Measurements from ENCODE around the gene SPATA31D4. TPM values are rescaled to one million over a fixed set of nuclear protein-coding genes. Genes with fewer than 3 reads are reported as not detected.
"Not testable (repeated sequence)": the region's sequence is repeated elsewhere in the genome, so short reads cannot be mapped to it uniquely, and the experiment has no call there.

Gene SPATA31D4
- total RNA-seq, 1 experiment from 2014 or later, result not detected

GRCh38 chr9:81902626-81903025, 25.6 kb upstream of the SPATA31D4 start:
- ChIA-PET CTCF (interaction anchor here (0.5 kb wide), 1 partner anchor 57 kb away, joined by 3 read pairs; no protein-coding TSS in a partner anchor), POLR2A (interaction anchor here (0.6 to 1.6 kb wide), 7 partner anchors 9 to 1422 kb away, joined by 3 to 4 read pairs (median 4); no protein-coding TSS in a partner anchor)
- H3K9me3 Mint-ChIP-seq (ENCODE audit: unreplicated experiment), result no peaks in the 10 kb centered on the region
- intact Hi-C loops (cut with micrococcal nuclease), result no loop called here
- no peak for TF ChIP-seq CTCF (IDR thresholded peaks at IDR 0.05; ENCODE audit: unreplicated experiment)
- H3K4me3 Mint-ChIP-seq (ENCODE audit: unreplicated experiment), result no peak overlapping the region
- H3K27me3 Mint-ChIP-seq (ENCODE audit: insufficient read depth, unreplicated experiment), result no peaks in the 10 kb centered on the region
- no TSS peak for BruUV-seq (replicated peaks)
- peak overlapping the region; percentile 69 for H3K27ac Mint-ChIP-seq (ENCODE audit: low read depth, unreplicated experiment)
- peaks cover 41% of the 10 kb centered on the region for H3K4me1 Mint-ChIP-seq (ENCODE audit: insufficient read depth, unreplicated experiment)
- no peaks in the 10 kb centered on the region for H3K36me3 Mint-ChIP-seq (ENCODE audit: insufficient read depth, unreplicated experiment)
- DNase-seq (ENCODE audit: unreplicated experiment), result peak; percentile 84

GRCh38 chr9:81906671-81907070, 21.6 kb upstream of the SPATA31D4 start:
- peak overlapping the region; percentile 84 for H3K27ac Mint-ChIP-seq (ENCODE audit: low read depth, unreplicated experiment)
- POLR2A ChIA-PET, result interaction anchor here (0.5 to 1.3 kb wide), 6 partner anchors 24 to 682 kb away, joined by 3 to 4 read pairs (median 3); partner anchors contain the start of gene TLE1
- peak; percentile 85 for DNase-seq (ENCODE audit: unreplicated experiment)
- peaks cover 37% of the 10 kb centered on the region for H3K4me1 Mint-ChIP-seq (ENCODE audit: insufficient read depth, unreplicated experiment)
- CTCF ChIA-PET, result interaction anchor here (0.6 to 1.5 kb wide), 3 partner anchors 59 to 455 kb away, joined by 3 read pairs; no protein-coding TSS in a partner anchor
- BruUV-seq (replicated peaks), result no TSS peak
- peak overlapping the region; percentile 3 for H3K4me3 Mint-ChIP-seq (ENCODE audit: unreplicated experiment)
- H3K36me3 Mint-ChIP-seq (ENCODE audit: insufficient read depth, unreplicated experiment), result no peaks in the 10 kb centered on the region
- H3K27me3 Mint-ChIP-seq (ENCODE audit: insufficient read depth, unreplicated experiment), result no peaks in the 10 kb centered on the region
- no peak for TF ChIP-seq CTCF (IDR thresholded peaks at IDR 0.05; ENCODE audit: unreplicated experiment)
- intact Hi-C loops (cut with micrococcal nuclease), result no loop called here
- no peaks in the 10 kb centered on the region for H3K9me3 Mint-ChIP-seq (ENCODE audit: unreplicated experiment)

- CTCF ChIA-PET, result interaction anchor here (0.5 kb wide), 1 partner anchor 40 kb away, joined by 3 read pairs; no protein-coding TSS in a partner anchor
- no peak overlapping the region for H3K27ac Mint-ChIP-seq (ENCODE audit: low read depth, unreplicated experiment)
- no peaks in the 10 kb centered on the region for H3K36me3 Mint-ChIP-seq (ENCODE audit: insufficient read depth, unreplicated experiment)
- TF ChIP-seq CTCF (IDR thresholded peaks at IDR 0.05; ENCODE audit: unreplicated experiment), result no peak
- intact Hi-C loops (cut with micrococcal nuclease), result no loop called here
- H3K27me3 Mint-ChIP-seq (ENCODE audit: insufficient read depth, unreplicated experiment), result no peaks in the 10 kb centered on the region
- no TSS peak for BruUV-seq (replicated peaks)
- peaks cover 1% of the 10 kb centered on the region for H3K4me1 Mint-ChIP-seq (ENCODE audit: insufficient read depth, unreplicated experiment)
- POLR2A ChIA-PET, result no interaction called here
- no peak overlapping the region for H3K4me3 Mint-ChIP-seq (ENCODE audit: unreplicated experiment)
- no peaks in the 10 kb centered on the region for H3K9me3 Mint-ChIP-seq (ENCODE audit: unreplicated experiment)
- no peak for DNase-seq (ENCODE audit: unreplicated experiment)
Observed at GRCh38 chr9:81912135-81912534, 16.1 kb upstream of the SPATA31D4 start.

- no TSS peak for BruUV-seq (replicated peaks)
- POLR2A ChIA-PET, result no interaction called here
- Mint-ChIP-seq H3K27me3 (ENCODE audit: insufficient read depth, unreplicated experiment) (no peaks in the 10 kb centered on the region), H3K36me3 (ENCODE audit: insufficient read depth, unreplicated experiment) (no peaks in the 10 kb centered on the region), H3K27ac (ENCODE audit: low read depth, unreplicated experiment) (no peak overlapping the region), H3K4me3 (ENCODE audit: unreplicated experiment) (no peak overlapping the region), H3K4me1 (ENCODE audit: insufficient read depth, unreplicated experiment) (no peaks in the 10 kb centered on the region), H3K9me3 (ENCODE audit: unreplicated experiment) (no peaks in the 10 kb centered on the region)
- CTCF ChIA-PET, result no interaction called here
- no peak for TF ChIP-seq CTCF (IDR thresholded peaks at IDR 0.05; ENCODE audit: unreplicated experiment)
- DNase-seq (ENCODE audit: unreplicated experiment), result no peak
- intact Hi-C loops (cut with micrococcal nuclease), result no loop called here
Observed at GRCh38 chr9:81915801-81916505, 12.3 kb upstream of the SPATA31D4 start.

- H3K9me3 Mint-ChIP-seq (ENCODE audit: unreplicated experiment); CTCF ChIA-PET; H3K36me3 Mint-ChIP-seq (ENCODE audit: insufficient read depth, unreplicated experiment); H3K27ac Mint-ChIP-seq (ENCODE audit: low read depth, unreplicated experiment); POLR2A ChIA-PET; DNase-seq (ENCODE audit: unreplicated experiment); H3K4me3 Mint-ChIP-seq (ENCODE audit: unreplicated experiment); H3K27me3 Mint-ChIP-seq (ENCODE audit: insufficient read depth, unreplicated experiment); H3K4me1 Mint-ChIP-seq (ENCODE audit: insufficient read depth, unreplicated experiment); BruUV-seq (replicated peaks); intact Hi-C loops (cut with micrococcal nuclease): not testable (repeated sequence)
Observed at GRCh38 chr9:81918507-81918906, 9.7 kb upstream of the SPATA31D4 start.

- DNase-seq (ENCODE audit: unreplicated experiment); intact Hi-C loops (cut with micrococcal nuclease); CTCF ChIA-PET; POLR2A ChIA-PET; H3K4me3 Mint-ChIP-seq (ENCODE audit: unreplicated experiment); H3K27me3 Mint-ChIP-seq (ENCODE audit: insufficient read depth, unreplicated experiment); H3K27ac Mint-ChIP-seq (ENCODE audit: low read depth, unreplicated experiment); H3K9me3 Mint-ChIP-seq (ENCODE audit: unreplicated experiment); BruUV-seq (replicated peaks); H3K4me1 Mint-ChIP-seq (ENCODE audit: insufficient read depth, unreplicated experiment); H3K36me3 Mint-ChIP-seq (ENCODE audit: insufficient read depth, unreplicated experiment): not testable (repeated sequence)
Observed at GRCh38 chr9:81930147-81930546, 1.9 kb downstream of the SPATA31D4 start.

All from MCF 10A (cell line).